NCI-H1436 (cell line): ENCODE results near the gene SIRT7.

ENCODE experiments used
- DNase-seq: peaks from one replicate; lab custom pipeline; 2025; lab: John Stamatoyannopoulos, UW

SIRT7 gene

GRCh38 chr17:81863833-81864768 is 53.9 kb downstream of the SIRT7 start:
- DNase-seq, result no peak

DNA sequence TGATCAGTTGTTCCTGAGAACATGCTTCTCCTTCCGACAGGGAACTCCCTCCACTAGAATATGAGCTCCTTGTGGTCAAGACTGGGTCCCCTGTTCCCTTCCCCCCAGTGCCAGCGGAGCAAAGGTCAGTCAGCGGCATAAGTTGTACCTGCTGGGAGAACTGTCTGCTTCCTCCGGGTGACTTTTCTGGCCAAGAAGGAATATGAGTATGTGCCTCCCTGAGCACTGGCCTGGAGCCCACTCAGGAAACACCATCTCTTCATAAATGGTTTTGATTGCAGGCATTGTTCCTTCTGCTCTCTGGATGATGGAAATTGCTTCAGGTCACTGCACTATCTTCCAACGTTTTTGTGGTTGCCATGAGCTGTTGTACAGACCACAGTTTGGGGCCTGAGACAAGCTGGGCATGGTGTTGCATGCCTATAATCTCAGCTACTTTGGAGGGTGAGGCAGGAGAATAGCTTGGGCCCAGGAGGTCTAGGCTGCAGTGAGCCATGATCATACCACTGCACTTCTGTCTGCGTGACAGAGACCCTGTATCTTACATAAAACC is 54.8 kb downstream of the SIRT7 start:
- no peak for DNase-seq
